Neural progenitor cell (in vitro differentiated cells): ENCODE results near the gene KLHL40.

Source experiments
- EZH2phosphoT487 ChIP-seq: fragments of 200-600 bp; sonication (generic); IDR thresholded peaks from 2 replicates; pipeline ENCODE4 v1.6.1; 2017; ENCODE audit warnings: antibody characterized with exemption
- TF ChIP-seq, protein P1 (sequence below): fragments of 200-600 bp; sonication (generic); IDR thresholded peaks from 2 replicates; pipeline ENCODE4 v1.5.1; 2017; ENCODE audit warnings: antibody characterized with exemption, mild to moderate bottlenecking

- TF ChIP-seq, protein P1, sequence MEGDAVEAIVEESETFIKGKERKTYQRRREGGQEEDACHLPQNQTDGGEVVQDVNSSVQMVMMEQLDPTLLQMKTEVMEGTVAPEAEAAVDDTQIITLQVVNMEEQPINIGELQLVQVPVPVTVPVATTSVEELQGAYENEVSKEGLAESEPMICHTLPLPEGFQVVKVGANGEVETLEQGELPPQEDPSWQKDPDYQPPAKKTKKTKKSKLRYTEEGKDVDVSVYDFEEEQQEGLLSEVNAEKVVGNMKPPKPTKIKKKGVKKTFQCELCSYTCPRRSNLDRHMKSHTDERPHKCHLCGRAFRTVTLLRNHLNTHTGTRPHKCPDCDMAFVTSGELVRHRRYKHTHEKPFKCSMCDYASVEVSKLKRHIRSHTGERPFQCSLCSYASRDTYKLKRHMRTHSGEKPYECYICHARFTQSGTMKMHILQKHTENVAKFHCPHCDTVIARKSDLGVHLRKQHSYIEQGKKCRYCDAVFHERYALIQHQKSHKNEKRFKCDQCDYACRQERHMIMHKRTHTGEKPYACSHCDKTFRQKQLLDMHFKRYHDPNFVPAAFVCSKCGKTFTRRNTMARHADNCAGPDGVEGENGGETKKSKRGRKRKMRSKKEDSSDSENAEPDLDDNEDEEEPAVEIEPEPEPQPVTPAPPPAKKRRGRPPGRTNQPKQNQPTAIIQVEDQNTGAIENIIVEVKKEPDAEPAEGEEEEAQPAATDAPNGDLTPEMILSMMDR: no peak
- no peak for TF ChIP-seq EZH2phosphoT487
These were observed 4.5 kb upstream of the KLHL40 start for GRCh38 chr3:42680806-42681205.
